ENCODE data around the gene DECR2. TPM values are rescaled to one million over a fixed set of nuclear protein-coding genes. Genes with fewer than 3 reads are reported as not detected.

The DECR2 gene
- total RNA-seq, 2 experiments from 2014 or later: 8.0 to 14.4 TPM

GRCh38 chr16:373848-374615, 27.7 kb upstream of the DECR2 start:
- intact Hi-C loops (cut with micrococcal nuclease; ENCODE audit: unreplicated experiment): no loop called here
- Histone ChIP-seq H3K9me3 (ENCODE audit: low read length) (no peaks in the 10 kb centered on the region), H3K4me1 (ENCODE audit: insufficient read depth, low read length, poor library complexity, severe bottlenecking) (peaks cover 12% of the 10 kb centered on the region), H4K20me1 (ENCODE audit: insufficient read depth, low read length) (no peaks in the 10 kb centered on the region), H3K36me3 (ENCODE audit: insufficient read depth, low read length) (peaks cover 45% of the 10 kb centered on the region; the same call in 1 of the 2 replicates), H2AFZ (ENCODE audit: low read length) (no peak overlapping the region), H3K27ac (ENCODE audit: low read depth, low read length, poor library complexity, severe bottlenecking) (no peak overlapping the region), H3K79me2 (ENCODE audit: insufficient read depth, low read depth, low read length) (no peaks in the 10 kb centered on the region), H3K9me2 (ENCODE audit: insufficient read depth, low read length) (no peaks in the 10 kb centered on the region), H3K4me3 (ENCODE audit: low read depth, low read length, poor library complexity, severe bottlenecking) (no peak overlapping the region), H3K4me2 (ENCODE audit: low read length) (no peak overlapping the region)
- no TSS peak for BruUV-seq (replicated peaks)
- ChIA-PET POLR2A (no interaction called here), CTCF (ENCODE audit: unreplicated experiment) (no interaction called here)
- DNase-seq (ENCODE audit: low spot score): no peak
- TF ChIP-seq EZH2phosphoT487 (IDR thresholded peaks at IDR 0.05; ENCODE audit: borderline replicate concordance, low read depth, low read length) (no peak), CTCF (conservative IDR thresholded peaks at IDR 0.05; ENCODE audit: low read length) (no peak)

- Histone ChIP-seq H3K9me2 (ENCODE audit: insufficient read depth, low read length) (no peaks in the 10 kb centered on the region), H3K27ac (ENCODE audit: low read depth, low read length, poor library complexity, severe bottlenecking) (no peak overlapping the region), H4K20me1 (ENCODE audit: insufficient read depth, low read length) (no peaks in the 10 kb centered on the region), H3K4me3 (ENCODE audit: low read depth, low read length, poor library complexity, severe bottlenecking) (no peak overlapping the region), H3K4me2 (ENCODE audit: low read length) (no peak overlapping the region), H3K36me3 (ENCODE audit: insufficient read depth, low read length) (peaks cover 42% of the 10 kb centered on the region; the same call in 1 of the 2 replicates), H3K4me1 (ENCODE audit: insufficient read depth, low read length, poor library complexity, severe bottlenecking) (peaks cover 12% of the 10 kb centered on the region), H2AFZ (ENCODE audit: low read length) (no peak overlapping the region), H3K9me3 (ENCODE audit: low read length) (no peaks in the 10 kb centered on the region), H3K79me2 (ENCODE audit: insufficient read depth, low read depth, low read length) (no peaks in the 10 kb centered on the region)
- TF ChIP-seq CTCF (conservative IDR thresholded peaks at IDR 0.05; ENCODE audit: low read length) (no peak), EZH2phosphoT487 (IDR thresholded peaks at IDR 0.05; ENCODE audit: borderline replicate concordance, low read depth, low read length) (no peak)
- BruUV-seq (replicated peaks): no TSS peak
- no peak for DNase-seq (ENCODE audit: low spot score)
- CTCF ChIA-PET (ENCODE audit: unreplicated experiment): no interaction called here
- intact Hi-C loops (cut with micrococcal nuclease; ENCODE audit: unreplicated experiment): no loop called here
- POLR2A ChIA-PET: no interaction called here
These were observed 27.1 kb upstream of the DECR2 start for GRCh38 chr16:374616-374926.

GRCh38 chr16:375212-375611, 26.5 kb upstream of the DECR2 start:
- Histone ChIP-seq H3K9me3 (ENCODE audit: low read length) (no peaks in the 10 kb centered on the region), H4K20me1 (ENCODE audit: insufficient read depth, low read length) (no peaks in the 10 kb centered on the region), H2AFZ (ENCODE audit: low read length) (no peak overlapping the region), H3K36me3 (ENCODE audit: insufficient read depth, low read length) (peaks cover 42% of the 10 kb centered on the region; the same call in 1 of the 2 replicates), H3K4me1 (ENCODE audit: insufficient read depth, low read length, poor library complexity, severe bottlenecking) (peaks cover 9% of the 10 kb centered on the region), H3K4me3 (ENCODE audit: low read depth, low read length, poor library complexity, severe bottlenecking) (no peak overlapping the region), H3K9me2 (ENCODE audit: insufficient read depth, low read length) (no peaks in the 10 kb centered on the region), H3K4me2 (ENCODE audit: low read length) (no peak overlapping the region), H3K79me2 (ENCODE audit: insufficient read depth, low read depth, low read length) (no peaks in the 10 kb centered on the region), H3K27ac (ENCODE audit: low read depth, low read length, poor library complexity, severe bottlenecking) (no peak overlapping the region)
- BruUV-seq (replicated peaks): no TSS peak
- no peak for TF ChIP-seq CTCF (conservative IDR thresholded peaks at IDR 0.05; ENCODE audit: low read length)
- no peak for TF ChIP-seq EZH2phosphoT487 (IDR thresholded peaks at IDR 0.05; ENCODE audit: borderline replicate concordance, low read depth, low read length)
- intact Hi-C loops (cut with micrococcal nuclease; ENCODE audit: unreplicated experiment): no loop called here
- POLR2A ChIA-PET: no interaction called here
- CTCF ChIA-PET (ENCODE audit: unreplicated experiment): no interaction called here
- DNase-seq (ENCODE audit: low spot score): no peak

Data from OCI-LY7 (cell line).